Measurements from ENCODE around the gene SLFNL1.
A peak's percentile ranks its signal among the peaks of the same experiment; 100 is the strongest.

GRCh38 chr1:40986328-40986783 is 35.2 kb downstream of the SLFNL1 start:
- TF ChIP-seq POLR2AphosphoS5 (IDR thresholded peaks at IDR 0.05; ENCODE audit: low read depth, low read length) (0 out of 2 replicates have a peak, but pooled peaks have one; percentile 41), POLR2A (IDR thresholded peaks at IDR 0.05; ENCODE audit: low read depth, low read length) (no peak)
